Smooth muscle cell (in vitro differentiated cells): ENCODE results near the gene KAZALD1. TPM values are rescaled to one million over a fixed set of nuclear protein-coding genes. Genes with fewer than 3 reads are reported as not detected.

ENCODE experiments used
- DNase-seq: peaks from one replicate; lab custom pipeline; 2025; ENCODE audit not compliant: unreplicated experiment; lab: John Stamatoyannopoulos, UW
- H2AFZ ChIP-seq: fragments of 200-600 bp; sonication (generic); 2 replicates; pipeline ENCODE4 v1.6.0; 2016; ENCODE audit warnings: antibody characterized with exemption, low read depth, mild to moderate bottlenecking
- H3F3A ChIP-seq: fragments of 200-600 bp; sonication (generic); 2 replicates; pipeline ENCODE4 v1.6.0; 2017; ENCODE audit warnings: antibody characterized with exemption, low read depth
- H3K27ac ChIP-seq: fragments of 200-600 bp; sonication (generic); 2 replicates; pipeline ENCODE4 v1.5.1; 2016; ENCODE audit warnings: low read depth, mild to moderate bottlenecking
- H3K27me3 ChIP-seq: fragments of 200-600 bp; sonication (generic); 2 replicates; pipeline ENCODE4 v1.6.1; 2016; ENCODE audit warnings: low read depth, mild to moderate bottlenecking
- H3K36me3 ChIP-seq: fragments of 200-600 bp; sonication (generic); 2 replicates; pipeline ENCODE4 v1.5.1; 2016; ENCODE audit warnings: low read depth
- H3K4me1 ChIP-seq: fragments of 200-600 bp; sonication (generic); 2 replicates; pipeline ENCODE4 v1.5.1; 2016; ENCODE audit warnings: low read depth
- H3K4me2 ChIP-seq: fragments of 200-600 bp; sonication (generic); 2 replicates; pipeline ENCODE4 v1.6.0; 2016; ENCODE audit warnings: mild to moderate bottlenecking
- H3K4me3 ChIP-seq: fragments of 200-600 bp; sonication (generic); 2 replicates; pipeline ENCODE4 v1.5.1; 2016; ENCODE audit warnings: mild to moderate bottlenecking
- H3K79me2 ChIP-seq: fragments of 200-600 bp; sonication (generic); 2 replicates; pipeline ENCODE4 v1.6.0; 2016; ENCODE audit warnings: low read depth, mild to moderate bottlenecking
- H3K9ac ChIP-seq: fragments of 200-600 bp; sonication (generic); 2 replicates; pipeline ENCODE4 v1.6.0; 2016; ENCODE audit warnings: low read depth
- H3K9me3 ChIP-seq: fragments of 200-600 bp; sonication (generic); replicated peaks from 2 replicates; pipeline ENCODE4 v1.5.1; 2016; ENCODE audit warnings: low read depth
- H4K20me1 ChIP-seq: fragments of 200-600 bp; sonication (generic); 2 replicates; pipeline ENCODE4 v1.6.0; 2016; ENCODE audit warnings: low read depth
- WGBS: methylation state at CpG from one replicate; pipeline ENCODE4 v1.1.7; 2016; ENCODE audit warnings: low lambda C conversion rate; 5-methylcytosine and 5-hydroxymethylcytosine counted together
- polyA plus RNA-seq: library from polyadenylated mRNA; unstranded; fragments of >200 nt; fragmentation: Nextera tagmentation; extraction: Ambion mirVana; gene quantifications from 2 replicates; pipeline ENCODE4 v1.2.1, GENCODE V29; 2016
- total RNA-seq: library from RNA; depleted of rRNA; stranded (reverse); fragments of >200 nt; gene quantifications from 2 replicates; pipeline ENCODE4 v1.2.3, GENCODE V29; 2014
- TF ChIP-seq, protein P1 (sequence below): fragments of 200-600 bp; sonication (generic); IDR thresholded peaks from 2 replicates; pipeline ENCODE4 v1.5.1; 2017; ENCODE audit warnings: borderline replicate concordance, mild to moderate bottlenecking, antibody characterized with exemption; ENCODE audit not compliant: insufficient read depth, poor library complexity, severe bottlenecking

The KAZALD1 gene
- total and polyA plus RNA-seq, 2 experiments from 2014 or later: 13.1 to 20.4 TPM

DNA sequence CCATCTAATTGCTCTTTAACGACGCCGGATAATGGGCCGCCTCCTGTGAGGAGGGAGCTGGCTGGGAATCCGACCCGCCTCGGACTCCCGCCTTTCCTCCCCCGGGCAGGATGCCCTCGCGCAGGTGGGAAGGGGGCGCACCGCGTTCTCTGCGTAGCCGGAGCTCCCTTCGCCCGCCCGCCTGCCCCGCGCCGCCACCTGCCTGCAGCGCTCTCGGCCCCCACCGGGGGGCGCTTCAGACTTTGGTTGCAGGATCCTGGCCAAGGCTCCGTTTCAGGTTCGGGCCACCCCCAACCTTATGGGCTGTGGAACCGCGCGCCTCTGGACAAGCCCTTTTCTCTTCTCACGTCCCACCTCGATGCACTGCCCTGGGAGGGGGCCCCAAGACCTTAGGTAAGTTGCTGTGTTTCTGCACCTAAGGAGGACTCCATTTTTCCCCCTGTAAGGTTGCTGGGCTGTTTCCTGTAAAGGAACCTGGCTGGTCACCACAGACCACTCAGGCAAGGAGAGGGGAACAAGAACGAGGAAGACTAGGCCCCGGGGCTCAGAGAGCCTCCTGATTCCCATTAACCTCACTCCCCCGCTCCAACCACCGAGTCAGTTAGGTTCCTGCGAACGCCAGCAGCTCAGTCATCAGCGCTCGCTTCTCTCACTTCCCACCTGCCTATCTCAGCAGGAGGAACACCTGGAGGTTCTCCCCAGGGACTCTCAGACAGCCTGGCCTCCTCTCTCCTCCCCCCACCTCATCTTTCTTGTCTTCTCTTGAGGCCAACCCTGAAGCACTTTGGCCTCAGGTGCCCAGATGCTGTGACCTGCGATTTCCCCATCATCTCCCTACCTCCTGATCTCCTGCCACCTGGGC is 11.3 kb upstream of the KAZALD1 start:
- H3K79me2 ChIP-seq: no peaks in the 10 kb centered on the region
- no peak overlapping the region for H2AFZ ChIP-seq
- no peak overlapping the region for H3K27ac ChIP-seq
- H3K27me3 ChIP-seq: peaks cover 58% of the 10 kb centered on the region
- peak; percentile 37 for DNase-seq
- H3K4me3 ChIP-seq: peak overlapping the region; percentile 21
- no peaks in the 10 kb centered on the region for H3F3A ChIP-seq
- H3K4me2 ChIP-seq: peak overlapping the region; percentile 67
- no peaks in the 10 kb centered on the region for H3K36me3 ChIP-seq
- TF ChIP-seq, protein P1, sequence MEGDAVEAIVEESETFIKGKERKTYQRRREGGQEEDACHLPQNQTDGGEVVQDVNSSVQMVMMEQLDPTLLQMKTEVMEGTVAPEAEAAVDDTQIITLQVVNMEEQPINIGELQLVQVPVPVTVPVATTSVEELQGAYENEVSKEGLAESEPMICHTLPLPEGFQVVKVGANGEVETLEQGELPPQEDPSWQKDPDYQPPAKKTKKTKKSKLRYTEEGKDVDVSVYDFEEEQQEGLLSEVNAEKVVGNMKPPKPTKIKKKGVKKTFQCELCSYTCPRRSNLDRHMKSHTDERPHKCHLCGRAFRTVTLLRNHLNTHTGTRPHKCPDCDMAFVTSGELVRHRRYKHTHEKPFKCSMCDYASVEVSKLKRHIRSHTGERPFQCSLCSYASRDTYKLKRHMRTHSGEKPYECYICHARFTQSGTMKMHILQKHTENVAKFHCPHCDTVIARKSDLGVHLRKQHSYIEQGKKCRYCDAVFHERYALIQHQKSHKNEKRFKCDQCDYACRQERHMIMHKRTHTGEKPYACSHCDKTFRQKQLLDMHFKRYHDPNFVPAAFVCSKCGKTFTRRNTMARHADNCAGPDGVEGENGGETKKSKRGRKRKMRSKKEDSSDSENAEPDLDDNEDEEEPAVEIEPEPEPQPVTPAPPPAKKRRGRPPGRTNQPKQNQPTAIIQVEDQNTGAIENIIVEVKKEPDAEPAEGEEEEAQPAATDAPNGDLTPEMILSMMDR: peak; percentile 86
- no peak overlapping the region for H3K9ac ChIP-seq
- H4K20me1 ChIP-seq: no peaks in the 10 kb centered on the region
- H3K9me3 ChIP-seq: no peaks in the 10 kb centered on the region
- 15% methylated on average over 37 of the region's 42 CpGs for WGBS
- H3K4me1 ChIP-seq: peaks cover 14% of the 10 kb centered on the region

DNA sequence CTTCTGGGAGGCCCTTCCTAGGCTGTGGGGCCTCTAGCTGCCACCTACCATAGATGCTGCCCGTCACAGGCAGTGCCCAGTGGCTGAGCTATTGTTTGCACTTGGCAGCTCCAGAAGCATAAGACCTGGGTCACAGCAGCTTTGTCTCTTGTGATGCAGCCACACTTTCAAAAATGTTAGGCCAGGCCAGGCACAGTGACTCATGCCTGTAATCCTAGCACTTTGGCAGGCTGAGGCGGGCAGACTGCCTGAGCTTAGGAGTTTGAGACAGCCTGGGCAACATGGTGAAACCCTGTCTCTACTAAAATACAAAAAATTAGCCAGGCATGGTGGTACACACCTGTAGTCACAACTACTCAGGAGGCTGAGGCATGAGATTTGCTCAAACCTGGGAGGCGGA is 9.5 kb upstream of the KAZALD1 start:
- whole genome bisulfite sequencing: 65% methylated on average over 3 of the region's 3 CpGs

DNA sequence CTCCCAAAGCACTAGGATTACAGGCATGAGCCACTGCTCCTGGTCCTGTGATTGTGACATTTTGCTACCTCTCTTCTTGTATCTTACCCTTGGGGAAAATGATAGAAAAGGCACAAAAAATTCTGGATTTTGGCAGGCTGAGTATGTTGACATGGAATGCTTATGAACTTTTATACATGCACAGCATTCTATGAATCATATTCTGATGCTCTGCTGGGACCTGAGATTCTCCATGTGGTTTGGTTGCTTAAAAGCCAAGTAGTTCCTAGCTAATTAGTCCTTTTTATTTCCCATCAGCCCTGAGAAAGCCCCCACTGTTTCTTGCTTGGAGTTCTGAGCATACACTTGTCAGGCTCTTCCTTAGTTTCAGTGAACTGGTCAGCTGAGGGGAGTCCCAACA is 8.3 kb upstream of the KAZALD1 start:
- H4K20me1 ChIP-seq: no peaks in the 10 kb centered on the region
- DNase-seq: no peak
- H3K27ac ChIP-seq: no peak overlapping the region
- no peak overlapping the region for H2AFZ ChIP-seq
- H3K4me2 ChIP-seq: no peak overlapping the region
- TF ChIP-seq, protein P1: no peak
- H3K4me3 ChIP-seq: no peak overlapping the region
- no peaks in the 10 kb centered on the region for H3K9me3 ChIP-seq
- no peaks in the 10 kb centered on the region for H3K36me3 ChIP-seq
- peaks cover 27% of the 10 kb centered on the region for H3K27me3 ChIP-seq
- no peak overlapping the region for H3K9ac ChIP-seq
- H3K4me1 ChIP-seq: peaks cover 4% of the 10 kb centered on the region
- H3K79me2 ChIP-seq: no peaks in the 10 kb centered on the region
- no peaks in the 10 kb centered on the region for H3F3A ChIP-seq

More for the DNA sequence above, 9.5 kb upstream of the KAZALD1 start:
- Histone ChIP-seq H3K4me3 (no peak overlapping the region), H3K9me3 (no peaks in the 10 kb centered on the region), H4K20me1 (no peaks in the 10 kb centered on the region), H3K9ac (no peak overlapping the region), H3K79me2 (no peaks in the 10 kb centered on the region), H3K27ac (no peak overlapping the region), H3K4me2 (no peak overlapping the region), H2AFZ (no peak overlapping the region), H3K27me3 (peaks cover 39% of the 10 kb centered on the region), H3K4me1 (peaks cover 6% of the 10 kb centered on the region), H3F3A (no peaks in the 10 kb centered on the region), H3K36me3 (no peaks in the 10 kb centered on the region)
- TF ChIP-seq, protein P1: no peak
- no peak for DNase-seq

DNA sequence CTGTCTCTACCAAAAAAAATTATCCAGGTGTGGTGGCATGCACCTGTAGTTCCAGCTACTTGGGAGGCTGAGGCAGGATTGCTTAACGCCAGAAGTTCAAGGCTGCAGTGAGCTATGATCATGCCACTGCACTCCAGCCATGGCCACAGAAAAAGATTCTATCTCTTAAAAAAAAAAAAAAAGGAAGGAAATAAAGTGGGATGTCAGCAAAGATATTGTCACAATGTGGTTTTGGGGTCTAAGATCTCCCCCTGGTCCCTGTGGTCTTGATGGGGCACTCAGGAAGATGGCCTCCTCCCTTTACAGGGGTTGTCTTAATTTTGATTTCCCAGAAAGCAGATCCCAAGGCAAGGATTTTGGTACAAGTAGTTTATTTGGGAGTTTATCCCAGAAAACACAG is 7.4 kb upstream of the KAZALD1 start:
- Histone ChIP-seq H3K9ac (no peak overlapping the region), H3K36me3 (no peaks in the 10 kb centered on the region), H3K9me3 (no peaks in the 10 kb centered on the region), H3K4me1 (peaks cover 5% of the 10 kb centered on the region), H2AFZ (no peak overlapping the region), H3K79me2 (no peaks in the 10 kb centered on the region), H3F3A (no peaks in the 10 kb centered on the region), H3K4me2 (no peak overlapping the region), H3K27me3 (peaks cover 19% of the 10 kb centered on the region), H3K27ac (no peak overlapping the region), H3K4me3 (no peak overlapping the region), H4K20me1 (no peaks in the 10 kb centered on the region)
- DNase-seq: no peak
- 100% methylated on average over 1 of the region's 1 CpG for WGBS
- TF ChIP-seq, protein P1: no peak
